GM18508 (cell line): ENCODE results near the gene ZNF428.

Source experiments
- ATAC-seq: cut with Tn5 transposase; IDR thresholded peaks from one replicate; pipeline ENCODE4 v1.9.1; 2021; ENCODE audit warnings: moderate number of reproducible peaks; ENCODE audit not compliant: insufficient read depth, unreplicated experiment

The ZNF428 gene

GRCh38 chr19:43570174-43570791 is 49.1 kb downstream of the ZNF428 start:
- ATAC-seq, result no peak

- no peak for ATAC-seq
Observed at GRCh38 chr19:43569657-43570056, 49.8 kb downstream of the ZNF428 start.

- ATAC-seq, result no peak
Observed at GRCh38 chr19:43564800-43565199, 54.6 kb downstream of the ZNF428 start.

GRCh38 chr19:43563816-43564457 is 55.5 kb downstream of the ZNF428 start:
- ATAC-seq, result no peak

GRCh38 chr19:43562698-43563241 is 56.7 kb downstream of the ZNF428 start:
- ATAC-seq, result no peak

GRCh38 chr19:43562226-43562697 is 57.2 kb downstream of the ZNF428 start:
- ATAC-seq, result no peak

- no peak for ATAC-seq
Observed at GRCh38 chr19:43561139-43561970, 58.1 kb downstream of the ZNF428 start.

GRCh38 chr19:43560687-43561086 is 58.7 kb downstream of the ZNF428 start:
- no peak for ATAC-seq
